Breast epithelium (tissue), 3 donors: ENCODE data around the gene PPM1F.

Experiments used
- POLR2A ChIP-seq: fragments of 450-650 bp; IDR thresholded peaks from one replicate; pipeline ENCODE4 v1.6.1; 2016; ENCODE audit warnings: antibody characterized with exemption, mild to moderate bottlenecking, moderate library complexity
- TF ChIP-seq, protein P1 (sequence below), 3 donors: fragments of 450-650 bp; IDR thresholded peaks; one replicate each; pipeline ENCODE4 v1.5.1; 2016 to 2017; ENCODE audit warnings: antibody characterized with exemption in 3 of 3, mild to moderate bottlenecking in 3 of 3, moderate library complexity in 3 of 3

DNA sequence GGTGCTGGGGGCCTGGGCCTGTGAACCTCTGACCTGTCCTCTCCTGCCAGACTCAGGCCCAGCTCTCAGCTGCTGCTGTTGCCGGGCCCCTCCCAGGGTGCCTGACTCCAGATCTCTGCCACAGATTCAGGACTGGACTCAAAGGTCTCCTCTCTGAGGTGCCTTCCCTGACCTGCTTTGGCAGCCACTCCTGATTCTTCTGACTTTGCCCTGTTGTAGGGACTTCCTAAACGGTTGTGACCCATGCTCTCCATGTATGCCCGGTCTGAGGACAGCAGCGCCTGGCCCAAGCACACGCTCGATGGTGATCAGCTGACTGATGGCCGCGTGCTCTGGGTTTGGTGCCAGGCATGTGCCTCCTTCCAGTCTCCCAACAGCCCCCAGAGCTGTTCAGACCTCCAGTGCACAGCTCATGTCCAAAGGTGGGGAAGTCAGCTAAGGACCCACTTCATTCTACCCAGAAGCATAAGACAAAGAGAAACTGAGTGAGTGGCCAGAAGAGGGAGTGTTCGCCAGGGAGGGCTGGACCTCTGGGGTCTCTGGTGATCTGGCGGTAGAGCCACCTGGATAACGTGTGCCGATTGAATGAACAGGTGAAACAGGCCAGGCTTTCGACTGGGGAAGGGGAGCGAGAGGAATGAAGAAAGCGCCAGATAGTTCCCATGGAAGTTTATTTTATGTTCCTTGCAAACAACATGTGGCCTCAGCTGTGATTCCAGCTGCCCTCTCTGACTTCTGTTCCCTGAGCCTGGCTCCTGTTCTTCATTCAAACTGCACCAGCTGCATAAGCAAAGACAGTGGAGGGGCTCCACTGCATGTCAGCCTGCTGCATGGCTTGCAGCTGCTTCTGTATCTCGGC, 38.0 kb upstream of the PPM1F start:
- TF ChIP-seq, protein P1, sequence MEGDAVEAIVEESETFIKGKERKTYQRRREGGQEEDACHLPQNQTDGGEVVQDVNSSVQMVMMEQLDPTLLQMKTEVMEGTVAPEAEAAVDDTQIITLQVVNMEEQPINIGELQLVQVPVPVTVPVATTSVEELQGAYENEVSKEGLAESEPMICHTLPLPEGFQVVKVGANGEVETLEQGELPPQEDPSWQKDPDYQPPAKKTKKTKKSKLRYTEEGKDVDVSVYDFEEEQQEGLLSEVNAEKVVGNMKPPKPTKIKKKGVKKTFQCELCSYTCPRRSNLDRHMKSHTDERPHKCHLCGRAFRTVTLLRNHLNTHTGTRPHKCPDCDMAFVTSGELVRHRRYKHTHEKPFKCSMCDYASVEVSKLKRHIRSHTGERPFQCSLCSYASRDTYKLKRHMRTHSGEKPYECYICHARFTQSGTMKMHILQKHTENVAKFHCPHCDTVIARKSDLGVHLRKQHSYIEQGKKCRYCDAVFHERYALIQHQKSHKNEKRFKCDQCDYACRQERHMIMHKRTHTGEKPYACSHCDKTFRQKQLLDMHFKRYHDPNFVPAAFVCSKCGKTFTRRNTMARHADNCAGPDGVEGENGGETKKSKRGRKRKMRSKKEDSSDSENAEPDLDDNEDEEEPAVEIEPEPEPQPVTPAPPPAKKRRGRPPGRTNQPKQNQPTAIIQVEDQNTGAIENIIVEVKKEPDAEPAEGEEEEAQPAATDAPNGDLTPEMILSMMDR (IDR thresholded peaks at IDR 0.05) = no peak
- TF ChIP-seq POLR2A = no peak
